ENCODE data around the gene C2CD5.
"Not testable (repeated sequence)": the region's sequence is repeated elsewhere in the genome, so short reads cannot be mapped to it uniquely, and the experiment has no call there.

C2CD5 gene, protein sequence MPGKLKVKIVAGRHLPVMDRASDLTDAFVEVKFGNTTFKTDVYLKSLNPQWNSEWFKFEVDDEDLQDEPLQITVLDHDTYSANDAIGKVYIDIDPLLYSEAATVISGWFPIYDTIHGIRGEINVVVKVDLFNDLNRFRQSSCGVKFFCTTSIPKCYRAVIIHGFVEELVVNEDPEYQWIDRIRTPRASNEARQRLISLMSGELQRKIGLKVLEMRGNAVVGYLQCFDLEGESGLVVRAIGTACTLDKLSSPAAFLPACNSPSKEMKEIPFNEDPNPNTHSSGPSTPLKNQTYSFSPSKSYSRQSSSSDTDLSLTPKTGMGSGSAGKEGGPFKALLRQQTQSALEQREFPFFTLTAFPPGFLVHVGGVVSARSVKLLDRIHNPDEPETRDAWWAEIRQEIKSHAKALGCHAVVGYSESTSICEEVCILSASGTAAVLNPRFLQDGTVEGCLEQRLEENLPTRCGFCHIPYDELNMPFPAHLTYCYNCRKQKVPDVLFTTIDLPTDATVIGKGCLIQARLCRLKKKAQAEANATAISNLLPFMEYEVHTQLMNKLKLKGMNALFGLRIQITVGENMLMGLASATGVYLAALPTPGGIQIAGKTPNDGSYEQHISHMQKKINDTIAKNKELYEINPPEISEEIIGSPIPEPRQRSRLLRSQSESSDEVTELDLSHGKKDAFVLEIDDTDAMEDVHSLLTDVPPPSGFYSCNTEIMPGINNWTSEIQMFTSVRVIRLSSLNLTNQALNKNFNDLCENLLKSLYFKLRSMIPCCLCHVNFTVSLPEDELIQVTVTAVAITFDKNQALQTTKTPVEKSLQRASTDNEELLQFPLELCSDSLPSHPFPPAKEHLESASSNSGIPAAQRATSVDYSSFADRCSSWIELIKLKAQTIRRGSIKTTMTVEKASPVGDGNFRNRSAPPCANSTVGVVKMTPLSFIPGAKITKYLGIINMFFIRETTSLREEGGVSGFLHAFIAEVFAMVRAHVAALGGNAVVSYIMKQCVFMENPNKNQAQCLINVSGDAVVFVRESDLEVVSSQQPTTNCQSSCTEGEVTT

DNA sequence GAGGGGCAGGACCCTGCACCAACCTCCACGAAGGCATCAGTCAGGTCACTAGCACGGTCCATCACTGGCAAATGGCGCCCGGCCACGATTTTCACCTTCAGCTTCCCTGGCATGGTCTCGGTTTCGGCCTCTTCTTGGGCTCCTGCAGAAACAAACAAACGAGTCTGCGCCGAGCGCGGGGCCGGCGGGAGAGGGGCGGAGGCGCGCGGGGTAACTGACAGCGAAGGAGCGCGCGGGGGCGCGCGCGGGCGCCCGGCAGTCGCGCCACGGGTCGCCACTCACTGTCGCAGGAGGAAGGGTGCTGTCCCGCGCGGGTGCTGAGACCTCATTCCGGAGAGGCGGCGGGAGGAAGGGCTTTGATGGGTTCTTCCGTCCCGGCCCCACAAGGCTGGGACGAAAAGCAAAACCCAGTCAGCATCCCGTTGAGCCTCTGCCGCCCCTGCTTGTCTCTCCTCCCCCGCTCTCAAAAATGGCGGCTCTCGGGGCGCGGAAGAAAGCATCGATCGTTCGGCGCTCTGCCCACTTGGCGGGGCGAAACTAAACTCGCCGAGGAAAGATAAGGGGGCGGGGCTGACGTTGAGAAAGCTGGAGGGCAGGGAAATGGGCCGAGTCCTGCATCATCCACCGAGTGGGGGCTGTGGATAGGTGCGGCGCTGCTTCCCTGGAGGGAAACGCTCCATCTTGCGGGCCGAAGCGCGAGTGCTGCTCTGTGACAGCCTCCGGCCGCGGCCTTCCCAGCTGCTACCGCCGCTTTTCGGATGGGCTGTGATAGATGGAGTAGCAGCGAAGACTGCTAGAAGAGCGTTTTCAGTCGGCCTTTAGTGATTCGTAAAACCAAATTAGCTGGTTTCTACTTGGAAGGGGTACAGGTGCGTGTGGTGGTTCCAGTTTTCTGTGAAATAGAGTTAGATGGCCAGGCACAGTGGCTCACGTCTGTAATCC lies at the start of gene C2CD5:
Gene C2CD5 (minus strand): TSS at position 505 of the 942 bp plus-strand sequence. CDS start 392 bp downstream, at position 113.
- DNase-seq (ENCODE audit: low spot score): peak; percentile 95

GRCh38 chr12:22593864-22594263 lies 49.5 kb upstream of the C2CD5 start:
- DNase-seq (ENCODE audit: low spot score): no peak

DNA sequence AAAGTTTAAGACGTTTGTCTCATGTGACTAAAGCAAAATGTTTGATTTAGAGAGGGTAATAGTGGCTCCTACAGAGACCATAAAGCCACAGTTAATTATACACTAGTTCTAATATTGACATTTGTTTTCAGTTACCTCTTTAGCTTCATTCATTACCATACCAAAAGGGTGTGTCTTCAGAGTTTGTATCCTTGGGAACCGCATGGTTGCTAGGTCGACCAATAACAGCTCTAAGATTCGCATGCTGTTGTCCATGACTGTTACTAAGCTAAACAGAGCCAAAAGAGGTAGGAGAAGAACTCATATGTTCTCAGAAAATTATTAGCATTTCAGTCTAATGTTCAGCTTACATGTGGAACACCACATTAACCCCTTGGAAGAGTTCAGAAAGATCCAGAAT lies 44.5 kb upstream of the C2CD5 start:
- DNase-seq (ENCODE audit: low spot score): no peak

- DNase-seq (ENCODE audit: low spot score): no peak
Measured at GRCh38 chr12:22578328-22578727, 34.0 kb upstream of the C2CD5 start.

DNA sequence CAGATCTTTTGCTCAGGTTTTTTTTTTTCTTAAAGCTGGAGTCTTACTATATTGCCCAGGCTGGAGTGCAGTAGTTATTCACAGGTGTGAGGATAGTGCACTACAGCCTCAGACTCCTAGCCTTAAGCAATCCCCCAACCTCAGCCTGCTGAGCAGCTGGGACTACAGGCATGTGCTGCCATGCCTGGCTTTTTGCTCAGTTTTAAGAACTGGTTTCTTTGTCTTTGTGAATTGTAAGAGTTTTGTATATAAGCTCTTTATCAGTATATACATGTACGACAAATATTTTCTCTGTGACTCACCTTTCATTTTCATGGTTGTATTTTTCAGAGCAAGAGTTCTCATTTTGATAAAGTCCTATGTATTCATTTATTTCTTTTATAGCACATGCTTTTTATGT lies 33.3 kb upstream of the C2CD5 start:
- DNase-seq (ENCODE audit: low spot score): no peak

DNA sequence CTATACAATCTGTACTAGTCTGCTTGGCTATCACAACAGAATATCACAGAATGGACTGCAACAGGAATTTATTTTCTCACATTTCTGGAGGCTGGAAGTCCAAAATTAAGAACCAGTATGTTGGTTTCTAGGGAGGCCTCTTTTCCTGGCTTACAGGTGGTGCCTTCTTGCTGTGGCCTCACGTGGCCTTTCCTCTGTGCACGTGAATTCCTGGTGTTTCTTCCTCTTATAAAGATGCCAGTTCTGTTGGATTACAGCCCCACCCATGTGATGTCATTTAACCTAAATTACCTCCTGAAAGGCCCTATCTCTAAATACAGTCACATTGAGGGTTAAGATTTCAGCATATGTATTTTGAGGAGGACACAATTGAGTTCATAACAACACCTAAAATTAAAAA lies 32.1 kb upstream of the C2CD5 start:
- DNase-seq (ENCODE audit: low spot score): no peak

DNA sequence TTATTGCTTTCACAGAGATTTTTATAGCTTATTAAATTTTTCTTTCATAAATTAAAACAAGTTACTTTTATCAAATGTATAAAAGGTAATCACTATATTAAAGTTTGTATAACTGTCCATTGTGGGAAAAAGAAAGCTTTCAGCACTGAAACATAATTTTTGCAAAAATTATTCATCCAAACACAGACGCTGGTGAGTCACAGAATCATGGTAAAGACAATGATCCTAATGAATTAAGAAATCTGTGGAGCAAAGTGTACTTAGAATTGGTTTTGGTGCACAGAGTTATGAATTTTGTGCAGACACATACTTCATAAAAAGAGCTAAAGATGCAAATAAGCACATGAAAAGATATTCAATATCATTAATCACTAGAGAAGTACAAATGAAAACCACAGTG lies 31.7 kb upstream of the C2CD5 start:
- no peak for DNase-seq (ENCODE audit: low spot score)

DNA sequence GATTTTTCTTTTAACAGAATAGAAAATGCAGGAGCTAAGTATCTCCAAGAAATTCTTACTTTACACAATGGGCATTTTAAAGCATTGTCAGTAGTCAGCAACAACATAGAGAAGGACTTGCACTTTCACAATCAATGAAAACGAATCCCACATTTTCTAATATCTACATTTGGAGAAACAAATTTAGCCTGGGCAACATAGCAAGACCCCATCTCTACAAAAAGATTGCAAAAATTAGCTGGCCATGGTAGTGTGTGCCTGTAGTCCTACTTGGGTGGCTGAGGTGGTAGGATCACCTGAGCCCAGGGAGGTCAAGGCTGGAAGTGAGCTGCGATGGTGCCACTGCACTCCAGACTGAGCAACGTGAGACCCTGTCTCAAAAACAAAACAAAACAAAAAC lies 30.6 kb upstream of the C2CD5 start:
- DNase-seq (ENCODE audit: low spot score): no peak

DNA sequence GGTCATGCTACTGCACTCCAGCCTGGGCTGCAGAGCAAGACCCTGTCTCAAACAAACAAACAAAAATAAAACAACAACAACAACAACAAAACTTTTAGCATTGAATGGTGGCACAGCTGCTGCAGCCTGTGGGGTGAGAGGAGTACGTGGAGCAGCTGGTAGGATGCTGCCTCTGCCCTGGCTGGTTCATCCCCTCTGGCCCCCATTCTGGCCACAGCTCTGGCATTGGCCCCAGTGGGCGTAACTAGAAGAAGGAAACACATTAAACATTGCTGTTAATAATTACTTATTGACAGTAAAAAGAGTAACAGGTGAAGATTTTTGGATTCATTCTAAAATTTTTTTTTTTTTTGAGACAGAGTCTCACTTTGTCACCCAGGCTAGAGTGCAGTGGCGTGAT lies 28.8 kb upstream of the C2CD5 start:
- DNase-seq (ENCODE audit: low spot score): no peak

- DNase-seq (ENCODE audit: low spot score): no peak
Measured at GRCh38 chr12:22569253-22569652, 24.9 kb upstream of the C2CD5 start.

- no peak for DNase-seq (ENCODE audit: low spot score)
Measured at GRCh38 chr12:22562036-22563028, 18.0 kb upstream of the C2CD5 start.

DNA sequence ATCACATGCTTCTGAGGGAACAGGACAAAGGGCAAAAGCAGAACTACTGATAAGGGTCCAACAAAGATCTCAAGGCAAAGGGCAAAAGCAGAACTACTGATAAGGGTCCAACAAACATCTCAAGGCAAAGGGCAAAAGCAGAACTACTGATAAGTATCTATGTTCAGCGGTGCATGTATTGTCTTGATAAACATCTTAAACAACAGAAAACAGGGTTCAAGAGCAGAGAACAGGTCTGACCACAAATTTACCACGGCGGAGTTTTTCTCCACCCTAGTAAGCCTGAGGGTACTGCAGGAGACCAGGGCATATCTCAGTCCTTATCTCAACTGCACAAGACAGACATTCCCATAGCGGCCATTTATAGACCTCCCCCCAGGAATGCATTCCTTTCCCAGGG lies 10.4 kb upstream of the C2CD5 start:
- not testable (repeated sequence) for DNase-seq (ENCODE audit: low spot score)

DNA sequence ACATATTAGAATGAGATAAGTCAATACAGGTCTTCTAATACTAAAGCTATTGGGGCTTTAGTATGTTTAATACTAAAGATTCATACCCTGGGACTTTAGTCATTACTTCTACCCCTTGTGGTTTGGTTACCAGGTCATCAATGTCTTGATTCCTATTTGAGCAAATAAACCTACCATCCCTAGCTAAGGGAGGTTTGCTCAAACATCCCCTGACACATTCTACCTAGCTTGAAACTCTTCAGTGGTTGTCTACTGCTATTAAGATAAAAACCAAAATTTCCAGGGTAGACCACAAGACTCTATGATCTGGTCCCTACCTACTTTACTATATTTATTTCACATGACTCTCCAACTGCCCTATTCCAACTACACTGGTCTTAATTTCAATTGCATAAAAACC lies 7.3 kb upstream of the C2CD5 start:
- DNase-seq (ENCODE audit: low spot score): no peak

- no peak for DNase-seq (ENCODE audit: low spot score)
Measured at GRCh38 chr12:22545255-22545654, 913 bp upstream of the C2CD5 start.

- DNase-seq (ENCODE audit: low spot score): peak; percentile 34
Measured at GRCh38 chr12:22543246-22544037, 900 bp downstream of the C2CD5 start.

GRCh38 chr12:22541496-22542155 lies 2.7 kb downstream of the C2CD5 start:
- no peak for DNase-seq (ENCODE audit: low spot score)

GRCh38 chr12:22539055-22539454 lies 5.3 kb downstream of the C2CD5 start:
- DNase-seq (ENCODE audit: low spot score): no peak

GRCh38 chr12:22538311-22538710 lies 6.0 kb downstream of the C2CD5 start:
- DNase-seq (ENCODE audit: low spot score): no peak

GRCh38 chr12:22536971-22537544 lies 7.3 kb downstream of the C2CD5 start:
- no peak for DNase-seq (ENCODE audit: low spot score)

All from GM03348 (cell line).